ENCODE results near the gene PPP2R2B. TPM values are rescaled to one million over a fixed set of nuclear protein-coding genes. Genes with fewer than 3 reads are reported as not detected.

The PPP2R2B gene
- total RNA-seq, 1 donor from 2014 or later, result 136 TPM

- no peak for FAIRE-seq
- no peak for DNase-seq (ENCODE audit: low spot score in 2 of 2)
Measured at GRCh38 chr5:146710348-146710747, 168.2 kb downstream of the PPP2R2B start.

- DNase-seq (ENCODE audit: low spot score in 2 of 2) (no peak), FAIRE-seq (no peak)
Measured at GRCh38 chr5:146707316-146707715, 171.2 kb downstream of the PPP2R2B start.

- DNase-seq (ENCODE audit: low spot score in 2 of 2) (no peak), FAIRE-seq (no peak)
Measured at GRCh38 chr5:146706321-146706972, 172.1 kb downstream of the PPP2R2B start.

- DNase-seq (ENCODE audit: low spot score in 2 of 2) (no peak), FAIRE-seq (no peak)
Measured at GRCh38 chr5:146704949-146705665, 173.4 kb downstream of the PPP2R2B start.

GRCh38 chr5:146703899-146704298 is 174.7 kb downstream of the PPP2R2B start:
- no peak for DNase-seq (ENCODE audit: low spot score in 2 of 2)
- FAIRE-seq, result no peak

- no peak for FAIRE-seq
Measured at GRCh38 chr5:146703499-146703898, 175.1 kb downstream of the PPP2R2B start.

GRCh38 chr5:146699664-146700418 is 178.7 kb downstream of the PPP2R2B start:
- FAIRE-seq (no peak), DNase-seq (ENCODE audit: low spot score in 2 of 2) (no peak)

More at GRCh38 chr5:146703499-146703898, 175.1 kb downstream of the PPP2R2B start:
- no peak for DNase-seq (ENCODE audit: low spot score in 2 of 2)

- DNase-seq (ENCODE audit: low spot score in 2 of 2) (no peak), FAIRE-seq (no peak)
Measured at GRCh38 chr5:146699138-146699537, 179.4 kb downstream of the PPP2R2B start.

GRCh38 chr5:146698651-146699050 is 179.9 kb downstream of the PPP2R2B start:
- DNase-seq (ENCODE audit: low spot score in 2 of 2) (no peak), FAIRE-seq (no peak)

- DNase-seq (ENCODE audit: low spot score in 2 of 2), result no peak
Measured at GRCh38 chr5:146697211-146697610, 181.3 kb downstream of the PPP2R2B start.

GRCh38 chr5:146695646-146696045 is 182.9 kb downstream of the PPP2R2B start:
- no peak for FAIRE-seq
- DNase-seq (ENCODE audit: low spot score in 2 of 2), result no peak

More at GRCh38 chr5:146697211-146697610, 181.3 kb downstream of the PPP2R2B start:
- no peak for FAIRE-seq

- no peak for DNase-seq (ENCODE audit: low spot score in 2 of 2)
- FAIRE-seq, result no peak
Measured at GRCh38 chr5:146690880-146691355, 187.6 kb downstream of the PPP2R2B start.

GRCh38 chr5:146687630-146688029 is 190.9 kb downstream of the PPP2R2B start:
- FAIRE-seq, result no peak
- no peak for DNase-seq (ENCODE audit: low spot score in 2 of 2)

- DNase-seq (ENCODE audit: low spot score in 2 of 2) (no peak), FAIRE-seq (no peak)
Measured at GRCh38 chr5:146683861-146684260, 194.7 kb downstream of the PPP2R2B start.

GRCh38 chr5:146682899-146683532 is 195.5 kb downstream of the PPP2R2B start:
- FAIRE-seq, result no peak
- DNase-seq (ENCODE audit: low spot score in 2 of 2), result no peak

- no peak for DNase-seq (ENCODE audit: low spot score in 2 of 2)
Measured at GRCh38 chr5:146681585-146682105, 196.9 kb downstream of the PPP2R2B start.

GRCh38 chr5:146680846-146681584 is 197.5 kb downstream of the PPP2R2B start:
- FAIRE-seq, result no peak
- no peak for DNase-seq (ENCODE audit: low spot score in 2 of 2)

More at GRCh38 chr5:146681585-146682105, 196.9 kb downstream of the PPP2R2B start:
- no peak for FAIRE-seq

- no peak for DNase-seq (ENCODE audit: low spot score in 2 of 2)
- no peak for FAIRE-seq
Measured at GRCh38 chr5:146675636-146676035, 202.9 kb downstream of the PPP2R2B start.

GRCh38 chr5:146672866-146673265 is 205.7 kb downstream of the PPP2R2B start:
- FAIRE-seq (peak; percentile 3), DNase-seq (ENCODE audit: low spot score in 2 of 2) (no peak)
